Thymus (tissue), 11 donors: ENCODE data around the gene PCYOX1L. TPM values are rescaled to one million over a fixed set of nuclear protein-coding genes. Genes with fewer than 3 reads are reported as not detected.
"Not testable (repeated sequence)": the region's sequence is repeated elsewhere in the genome, so short reads cannot be mapped to it uniquely, and the experiment has no call there.

Source experiments
- DNase-seq, 9 donors: peaks; one replicate each; pipeline ENCODE4 v3.0.0-alpha.2; 2013; ENCODE audit warnings: low spot score in 9 of 9, low read depth in 6 of 9, missing footprints in 1 of 9
- H3K27ac ChIP-seq, 2 donors: one replicate each; pipeline ENCODE4 v1.5.1; 2013; ENCODE audit warnings: control low read depth in 1 of 2, low read depth in 1 of 2, low read length in 1 of 2, mild to moderate bottlenecking in 1 of 2, moderate library complexity in 1 of 2
- H3K27me3 ChIP-seq, 2 donors: one replicate each; pipeline ENCODE4 v1.5.1; 2013; ENCODE audit warnings: low read length in 1 of 2; ENCODE audit not compliant: control insufficient read depth in 2 of 2, insufficient read depth in 1 of 2
- H3K36me3 ChIP-seq, 2 donors: one replicate each; pipeline ENCODE4 v1.5.1; 2013; ENCODE audit warnings: low read length in 1 of 2, mild to moderate bottlenecking in 1 of 2, moderate library complexity in 1 of 2; ENCODE audit not compliant: control insufficient read depth in 2 of 2, insufficient read depth in 2 of 2
- H3K4me1 ChIP-seq, 2 donors: one replicate each; pipeline ENCODE4 v1.5.1; 2013; ENCODE audit warnings: low read length in 2 of 2; ENCODE audit not compliant: control insufficient read depth in 2 of 2, insufficient read depth in 2 of 2
- H3K4me3 ChIP-seq, 2 donors: one replicate each; pipeline ENCODE4 v1.5.1; 2013; ENCODE audit warnings: low read length in 2 of 2, control low read depth in 1 of 2, mild to moderate bottlenecking in 1 of 2
- H3K9me3 ChIP-seq, 2 donors: one replicate each; pipeline ENCODE4 v1.5.1; 2013; ENCODE audit warnings: low read length in 1 of 2, mild to moderate bottlenecking in 1 of 2; ENCODE audit not compliant: control insufficient read depth in 2 of 2, insufficient read depth in 1 of 2
- WGBS: extraction: QIAGEN DNeasy Blood & Tissue Kit; methylation state at CpG from one replicate; pipeline ENCODE4 v1.1.7; 2013; 5-methylcytosine and 5-hydroxymethylcytosine counted together
- polyA plus RNA-seq: library from polyadenylated mRNA; stranded (reverse); fragments of 200-250 nt; gene quantifications from one replicate; pipeline ENCODE4 v1.2.3, GENCODE V29; 2013
- total RNA-seq: library from RNA; stranded (reverse); fragments of 120-200 nt; gene quantifications from one replicate; pipeline ENCODE4 v1.2.4, GENCODE V29; 2013
- donor health status: healthy.

The PCYOX1L gene
- total and polyA plus RNA-seq, 2 donors = 8.4 to 19.7 TPM

DNA sequence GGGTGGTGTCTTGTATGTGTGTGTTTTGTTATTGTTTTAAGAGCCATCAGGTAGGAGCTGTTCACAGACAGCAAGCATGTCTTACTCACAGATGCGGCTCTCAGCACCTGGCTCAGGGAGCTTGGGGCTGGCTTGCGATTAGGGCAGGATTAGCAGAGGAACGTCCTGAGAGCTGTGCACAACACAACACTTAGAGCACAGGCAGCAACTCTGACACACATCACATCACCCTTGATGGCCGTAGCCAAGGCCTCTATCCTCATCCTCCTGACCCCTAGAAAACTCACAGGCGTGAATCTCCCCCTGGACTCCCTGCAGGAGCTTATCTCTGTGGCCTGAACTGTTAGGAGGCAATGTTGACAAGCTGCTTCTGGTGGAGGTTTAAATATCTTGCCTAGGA lies 28.3 kb downstream of the PCYOX1L start:
- H3K27me3 ChIP-seq = no peaks in the 10 kb centered on the region
- DNase-seq = peak in 5 of 9 donors; percentile 14 to 46 (median 30)
- peak overlapping the region in 1 of 2 donors; percentile 92 for H3K27ac ChIP-seq
- no peaks in the 10 kb centered on the region for H3K36me3 ChIP-seq
- peaks cover 6 to 20% of the 10 kb centered on the region in 2 donors for H3K4me1 ChIP-seq
- no peaks in the 10 kb centered on the region for H3K9me3 ChIP-seq
- 86% methylated on average over 5 of the region's 5 CpGs for WGBS
- H3K4me3 ChIP-seq = no peak overlapping the region

DNA sequence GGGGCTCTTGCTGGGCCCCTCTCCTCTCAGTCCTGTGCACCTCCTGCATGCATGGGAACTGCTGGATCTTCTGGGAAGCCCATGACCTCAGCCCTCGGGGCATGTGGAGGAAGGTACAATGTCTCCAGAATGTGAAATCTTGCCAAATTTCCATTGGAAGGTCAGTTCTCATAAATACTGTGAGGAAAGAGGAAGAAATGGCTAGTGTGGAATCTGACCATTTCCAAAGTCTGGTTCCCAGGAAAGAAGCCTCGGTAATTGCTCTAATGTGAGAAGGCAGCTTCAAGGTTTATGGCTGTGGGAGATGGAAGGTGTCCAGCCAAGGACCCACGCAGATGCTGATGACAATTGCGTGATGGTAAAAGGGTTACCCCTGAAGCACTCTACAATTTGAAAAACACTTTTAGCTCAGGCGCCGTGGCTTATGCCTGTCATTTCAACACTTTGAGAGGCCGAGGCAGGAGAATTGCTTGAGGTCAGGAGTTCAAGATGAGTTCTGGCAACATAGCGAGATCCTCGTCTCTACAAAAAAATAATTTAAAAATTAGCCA lies 29.3 kb downstream of the PCYOX1L start:
- no peak for DNase-seq
- H3K9me3 ChIP-seq = no peaks in the 10 kb centered on the region
- H3K27me3 ChIP-seq = no peaks in the 10 kb centered on the region
- 97% methylated on average over 9 of the region's 9 CpGs for WGBS
- H3K36me3 ChIP-seq = no peaks in the 10 kb centered on the region
- peaks cover 6 to 20% of the 10 kb centered on the region in 2 donors for H3K4me1 ChIP-seq
- no peak overlapping the region for H3K4me3 ChIP-seq
- no peak overlapping the region for H3K27ac ChIP-seq

DNA sequence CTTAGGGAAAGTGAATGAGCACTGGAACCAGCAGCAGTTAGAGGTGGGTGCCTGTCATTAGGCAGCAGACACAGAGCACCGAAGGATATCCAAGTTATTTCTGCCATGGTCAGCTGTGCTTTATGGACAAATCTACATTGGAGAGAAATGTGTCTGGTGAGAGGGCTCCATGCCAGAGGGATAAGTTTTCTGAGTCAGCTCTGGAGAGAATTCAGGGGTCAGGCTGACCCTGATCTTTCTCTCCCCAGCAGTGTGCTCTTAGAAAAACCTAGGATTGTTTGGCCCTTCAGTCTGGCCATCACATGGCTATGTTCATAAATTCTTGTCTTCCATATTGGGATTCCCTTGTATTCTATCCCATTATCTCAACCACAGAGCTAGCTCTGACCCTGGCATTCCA lies 30.1 kb downstream of the PCYOX1L start:
- DNase-seq = no peak
- Histone ChIP-seq H3K27me3 (no peaks in the 10 kb centered on the region), H3K27ac (no peak overlapping the region), H3K9me3 (no peaks in the 10 kb centered on the region), H3K4me1 (peaks cover 6 to 20% of the 10 kb centered on the region in 2 donors), H3K36me3 (no peaks in the 10 kb centered on the region), H3K4me3 (no peak overlapping the region)
- 98% methylated on average over 1 of the region's 1 CpG for WGBS

DNA sequence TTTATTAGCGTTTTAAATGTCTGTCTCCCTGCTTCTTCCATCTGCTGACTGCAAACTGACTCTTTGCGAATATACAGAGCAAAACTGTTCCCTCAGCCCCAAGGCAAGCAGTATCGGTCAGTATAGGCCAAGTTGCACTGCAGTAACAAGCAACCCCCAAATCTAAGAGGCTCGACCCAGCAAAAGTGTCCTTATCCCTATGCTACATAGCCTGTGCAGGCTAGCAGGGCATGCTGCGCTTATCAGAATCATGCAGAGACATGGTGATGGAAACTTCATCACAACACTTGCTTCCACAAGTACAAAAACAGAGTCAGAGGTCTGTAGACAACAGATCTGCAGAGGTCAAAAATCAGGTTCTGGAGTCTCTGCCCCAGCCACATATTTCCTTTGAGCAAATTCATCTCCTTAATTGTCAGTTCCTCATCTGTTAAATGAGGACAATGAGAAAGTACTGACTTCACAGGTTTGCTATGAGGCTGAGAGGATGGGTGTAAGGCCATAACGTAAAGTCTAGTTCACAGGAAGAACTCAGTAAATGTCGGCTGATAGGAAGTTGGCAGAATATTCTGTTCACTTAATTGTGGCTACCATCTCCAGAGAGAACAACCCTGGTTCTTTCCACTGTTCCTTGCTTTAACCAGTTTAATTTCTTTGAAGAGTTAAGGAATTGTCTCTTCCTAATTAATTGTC lies 30.8 kb downstream of the PCYOX1L start:
- H3K9me3 ChIP-seq = no peaks in the 10 kb centered on the region
- H3K27me3 ChIP-seq = no peaks in the 10 kb centered on the region
- no peaks in the 10 kb centered on the region for H3K36me3 ChIP-seq
- H3K4me3 ChIP-seq = no peak overlapping the region
- H3K27ac ChIP-seq = no peak overlapping the region
- no peak for DNase-seq
- H3K4me1 ChIP-seq = peaks cover 6 to 20% of the 10 kb centered on the region in 2 donors
- WGBS = 78% methylated on average over 7 of the region's 7 CpGs

DNA sequence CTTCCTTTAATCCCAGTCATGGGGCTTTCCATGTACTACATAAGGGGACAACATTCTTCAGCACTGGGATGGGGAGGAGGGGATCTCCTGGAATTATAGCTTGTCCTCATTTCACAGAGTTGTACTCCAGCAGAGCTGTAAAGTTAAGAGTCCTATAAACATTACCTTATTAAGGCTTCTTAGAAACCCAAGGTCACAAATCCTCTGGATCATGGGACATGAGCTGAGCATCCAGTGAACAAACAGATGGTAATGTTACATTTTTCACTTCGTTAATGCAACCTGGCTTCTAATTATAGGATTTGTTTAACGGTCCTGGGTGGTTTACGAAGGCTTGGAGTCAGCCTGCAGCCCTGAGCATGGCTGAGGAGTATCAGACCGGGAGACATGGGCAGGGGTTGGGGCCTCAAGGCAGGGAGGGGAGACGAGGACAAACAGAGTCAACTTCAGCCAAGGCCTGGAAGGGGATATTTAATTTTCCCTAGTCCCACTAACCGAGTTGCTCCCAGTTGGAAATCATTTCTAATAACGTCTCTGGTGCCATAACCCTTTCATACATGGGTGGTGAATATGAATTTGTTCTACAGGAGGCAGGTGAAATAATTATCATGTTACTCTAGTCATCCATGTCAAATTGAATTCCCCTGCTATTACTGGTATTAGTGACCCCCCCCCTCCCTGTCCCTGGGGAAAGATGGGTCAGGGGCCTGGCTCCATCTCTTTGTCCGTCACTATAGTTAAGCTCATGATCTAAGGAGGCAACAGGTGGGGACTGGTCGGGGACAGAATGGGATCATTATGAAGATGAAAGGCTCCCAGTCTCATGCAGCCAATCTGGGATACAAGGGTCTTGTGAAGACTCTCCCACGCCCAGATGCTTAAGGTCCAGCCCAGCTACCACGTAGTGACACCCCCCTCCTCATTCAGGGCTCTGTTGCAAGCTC lies 32.0 kb downstream of the PCYOX1L start:
- no peak for DNase-seq
- no peak overlapping the region for H3K27ac ChIP-seq
- H3K4me1 ChIP-seq = peaks cover 6 to 20% of the 10 kb centered on the region in 2 donors
- no peak overlapping the region for H3K4me3 ChIP-seq
- H3K9me3 ChIP-seq = no peaks in the 10 kb centered on the region
- no peaks in the 10 kb centered on the region for H3K27me3 ChIP-seq
- 90% methylated on average over 11 of the region's 11 CpGs for WGBS
- no peaks in the 10 kb centered on the region for H3K36me3 ChIP-seq

DNA sequence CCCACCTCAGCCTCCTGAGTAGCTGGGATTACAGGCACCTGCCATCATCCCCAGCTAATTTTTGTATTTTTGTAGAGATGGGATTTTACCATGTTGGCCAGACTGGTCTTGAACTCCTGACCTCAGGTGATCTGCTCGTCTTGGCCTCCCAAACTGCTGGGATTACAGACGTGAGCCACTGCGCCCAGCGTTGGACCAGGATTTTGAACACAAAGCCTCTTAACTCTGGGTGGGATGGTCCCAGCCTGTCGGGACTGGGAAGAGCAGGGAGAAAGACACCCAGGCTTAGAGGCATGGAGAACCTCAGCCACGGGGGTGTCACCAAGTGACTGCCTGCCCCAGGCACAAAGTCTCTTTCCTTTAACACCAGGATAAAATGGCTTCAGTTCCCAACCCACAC lies 33.2 kb downstream of the PCYOX1L start:
- H3K27me3 ChIP-seq, H3K4me3 ChIP-seq, DNase-seq, H3K4me1 ChIP-seq, H3K36me3 ChIP-seq, H3K27ac ChIP-seq, H3K9me3 ChIP-seq: not testable (repeated sequence)
- WGBS = 98% methylated on average over 6 of the region's 6 CpGs

DNA sequence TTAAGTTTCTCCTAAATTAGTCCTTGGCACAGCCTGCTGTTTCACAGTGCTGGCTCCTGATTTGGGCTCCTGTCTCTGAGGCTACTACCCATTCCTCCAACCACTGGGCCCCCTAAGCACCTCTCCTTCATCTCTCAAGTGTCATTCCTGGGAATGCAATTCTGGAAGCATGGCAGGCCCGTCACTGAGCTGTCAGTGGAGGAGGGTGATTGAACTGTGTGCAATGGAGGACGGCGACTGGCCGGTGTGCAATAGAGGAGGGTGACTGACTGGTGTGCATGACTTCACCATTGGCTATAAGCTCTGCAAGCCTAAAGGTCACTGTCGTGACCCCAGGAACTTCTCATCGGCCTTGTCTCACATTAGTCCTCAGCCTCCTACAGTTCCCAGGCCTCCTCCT lies 33.7 kb downstream of the PCYOX1L start:
- DNase-seq = no peak
- H3K9me3 ChIP-seq = no peaks in the 10 kb centered on the region
- H3K27me3 ChIP-seq = no peaks in the 10 kb centered on the region
- H3K4me3 ChIP-seq = no peak overlapping the region
- WGBS = 98% methylated on average over 6 of the region's 6 CpGs
- no peak overlapping the region for H3K27ac ChIP-seq
- H3K4me1 ChIP-seq = peaks cover 0 to 5% of the 10 kb centered on the region in 2 donors
- no peaks in the 10 kb centered on the region for H3K36me3 ChIP-seq

DNA sequence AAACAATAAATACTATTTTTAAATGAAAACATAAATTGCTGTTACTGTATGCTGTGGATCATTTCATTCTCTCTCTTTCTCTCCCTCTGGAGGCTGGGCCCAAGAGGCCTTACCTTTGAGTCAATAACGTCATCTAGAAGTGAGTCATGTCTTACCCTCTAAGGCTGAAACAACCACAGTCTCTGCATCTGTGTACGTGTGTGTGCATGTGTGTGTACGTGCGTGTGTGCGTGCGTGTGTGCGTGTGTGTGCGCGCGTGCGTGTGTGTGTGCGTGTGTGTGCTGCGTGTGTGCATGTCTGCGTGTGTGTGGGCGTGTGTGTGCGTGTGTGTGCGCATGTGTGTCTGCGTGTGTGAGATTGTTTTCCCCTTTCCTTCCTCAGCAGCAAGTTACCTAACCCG lies 34.9 kb downstream of the PCYOX1L start:
- Histone ChIP-seq H3K36me3 (no peaks in the 10 kb centered on the region), H3K27me3 (no peaks in the 10 kb centered on the region), H3K4me3 (no peak overlapping the region), H3K9me3 (no peaks in the 10 kb centered on the region), H3K4me1 (no peaks in the 10 kb centered on the region), H3K27ac (no peak overlapping the region)
- WGBS = 99% methylated on average over 19 of the region's 19 CpGs
- no peak for DNase-seq

DNA sequence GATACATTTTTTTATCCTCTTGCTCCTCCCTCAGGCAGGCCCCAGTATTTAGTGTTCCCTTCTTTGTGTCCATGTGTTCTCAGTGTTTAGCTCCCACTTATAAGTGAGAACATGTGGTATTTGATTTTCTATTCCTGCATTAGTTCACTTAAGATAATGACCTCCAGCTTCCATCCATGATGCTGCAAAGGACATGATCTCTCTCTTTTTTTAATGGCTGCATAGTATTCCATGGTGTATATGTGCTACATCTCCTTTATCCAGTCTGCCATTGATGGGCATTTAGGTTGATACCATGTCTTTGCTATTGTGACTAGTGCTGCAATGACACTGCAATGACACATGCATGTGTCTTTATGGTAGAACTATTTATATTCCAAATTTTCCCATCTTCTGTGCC lies 37.1 kb downstream of the PCYOX1L start:
- DNase-seq, H3K9me3 ChIP-seq, H3K27me3 ChIP-seq, H3K36me3 ChIP-seq, H3K4me3 ChIP-seq, H3K27ac ChIP-seq, H3K4me1 ChIP-seq: not testable (repeated sequence)
